HG03060 (cell line): ENCODE measurements around the gene EHD3.

ENCODE experiments used
- ATAC-seq: cut with Tn5 transposase; IDR thresholded peaks from one replicate; pipeline ENCODE4 v1.9.1; 2021; ENCODE audit warnings: low read depth, moderate number of reproducible peaks; ENCODE audit not compliant: unreplicated experiment

EHD3 gene

DNA sequence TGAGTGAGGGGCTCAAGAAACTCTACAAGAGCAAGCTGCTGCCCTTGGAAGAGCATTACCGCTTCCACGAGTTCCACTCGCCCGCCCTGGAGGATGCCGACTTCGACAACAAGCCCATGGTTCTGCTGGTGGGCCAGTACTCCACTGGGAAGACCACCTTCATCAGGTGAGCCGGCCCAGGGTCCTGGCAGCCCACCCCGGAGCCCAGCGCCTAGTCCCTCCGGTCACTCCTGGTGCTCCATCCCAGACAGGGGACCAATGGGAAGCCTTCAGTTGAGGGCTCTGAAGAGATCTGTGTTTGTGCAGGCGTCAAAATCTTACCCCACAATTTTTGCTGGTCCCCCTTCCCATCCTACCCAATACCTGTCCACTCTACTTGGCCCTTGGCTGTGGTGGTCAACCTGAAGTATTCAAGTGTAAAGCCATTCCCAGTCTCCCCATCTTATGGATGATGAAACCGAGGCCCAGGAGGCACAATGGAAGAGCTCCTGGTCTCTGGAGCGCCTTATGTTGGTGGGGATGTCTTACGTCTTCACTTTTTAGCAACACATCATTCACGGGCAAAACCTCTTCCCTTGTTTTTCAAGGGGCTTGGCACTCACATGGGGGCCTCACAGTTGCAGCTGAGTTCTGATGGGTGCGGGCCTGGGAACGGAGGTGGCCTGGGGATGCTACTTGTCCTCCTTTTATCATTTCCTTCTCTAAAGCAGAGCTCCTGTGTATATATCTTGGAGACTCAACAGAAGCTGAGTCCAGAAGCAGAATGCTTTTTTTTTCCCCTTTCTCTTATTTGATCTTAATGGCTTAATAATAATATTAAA is 941 bp downstream of the EHD3 start:
- no peak for ATAC-seq

GRCh38 chr2:31235504-31235902 is 1.6 kb downstream of the EHD3 start:
- ATAC-seq, result no peak

DNA sequence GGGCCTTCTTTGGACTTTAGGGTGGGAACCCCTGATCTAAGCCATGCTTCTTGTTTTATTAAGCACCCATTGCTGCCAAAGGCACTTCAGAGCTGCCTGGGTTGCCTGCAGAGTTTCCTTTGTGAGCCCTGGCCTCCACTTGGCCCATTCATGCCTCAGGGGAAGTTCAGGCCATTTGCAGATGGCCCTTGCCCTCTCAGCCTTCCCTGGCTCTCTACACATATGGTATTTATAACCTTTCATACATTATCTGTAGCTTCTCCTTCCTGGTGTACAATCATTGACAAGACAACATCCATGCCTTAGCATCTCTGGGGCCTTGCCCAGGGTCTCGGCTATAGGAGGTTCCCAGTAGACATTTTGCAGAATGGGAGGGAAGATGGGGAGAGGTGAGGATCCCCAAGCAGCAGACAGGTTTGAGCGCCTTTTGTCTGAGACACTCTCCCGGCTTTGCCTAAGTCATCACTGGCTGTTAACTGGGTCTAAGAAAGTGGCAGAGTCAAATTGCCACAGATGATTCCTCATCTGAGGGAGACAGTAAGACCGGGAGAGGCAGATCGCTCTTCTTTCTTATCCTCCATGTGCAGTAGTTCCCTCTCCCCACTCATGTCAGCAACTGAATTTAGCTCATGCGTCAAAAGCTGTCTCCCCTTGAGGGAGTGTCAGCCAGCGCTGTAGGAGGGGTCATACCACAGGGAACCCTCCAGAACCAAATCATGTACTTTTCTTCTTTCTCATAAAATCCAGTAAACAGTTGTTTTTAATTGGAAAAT is 2.7 kb downstream of the EHD3 start:
- no peak for ATAC-seq

DNA sequence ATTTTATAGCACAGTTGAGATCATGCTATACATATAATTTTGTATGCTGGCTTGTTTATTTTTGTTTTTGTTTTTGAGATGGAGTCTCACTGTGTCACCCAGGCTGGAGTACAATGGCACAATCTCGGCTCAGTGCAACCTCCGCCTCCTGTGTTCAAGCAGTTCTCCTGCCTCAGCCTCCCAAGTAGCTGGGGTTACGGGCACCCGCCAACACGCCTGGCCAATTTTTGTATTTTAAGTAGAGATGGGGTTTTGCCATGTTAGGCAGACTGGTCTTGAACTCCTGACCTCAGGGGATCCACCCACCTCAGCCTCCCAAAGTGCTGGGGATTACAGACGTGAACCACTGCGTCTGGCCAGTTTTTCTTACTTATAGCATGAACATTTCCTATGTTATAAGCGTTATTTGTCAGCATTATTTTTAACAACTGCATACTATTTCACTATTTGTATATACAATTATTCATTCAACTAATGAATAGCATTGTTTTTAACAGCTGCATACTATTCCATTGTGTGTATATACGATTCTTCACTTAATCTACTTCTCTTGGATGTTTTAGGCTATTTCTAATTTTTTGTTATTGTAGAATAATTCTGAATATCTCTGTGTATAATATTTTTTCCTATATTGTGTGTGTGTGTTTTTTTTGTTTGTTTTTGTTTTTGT is 3.5 kb downstream of the EHD3 start:
- ATAC-seq, result no peak

GRCh38 chr2:31238126-31238905 is 4.4 kb downstream of the EHD3 start:
- no peak for ATAC-seq

DNA sequence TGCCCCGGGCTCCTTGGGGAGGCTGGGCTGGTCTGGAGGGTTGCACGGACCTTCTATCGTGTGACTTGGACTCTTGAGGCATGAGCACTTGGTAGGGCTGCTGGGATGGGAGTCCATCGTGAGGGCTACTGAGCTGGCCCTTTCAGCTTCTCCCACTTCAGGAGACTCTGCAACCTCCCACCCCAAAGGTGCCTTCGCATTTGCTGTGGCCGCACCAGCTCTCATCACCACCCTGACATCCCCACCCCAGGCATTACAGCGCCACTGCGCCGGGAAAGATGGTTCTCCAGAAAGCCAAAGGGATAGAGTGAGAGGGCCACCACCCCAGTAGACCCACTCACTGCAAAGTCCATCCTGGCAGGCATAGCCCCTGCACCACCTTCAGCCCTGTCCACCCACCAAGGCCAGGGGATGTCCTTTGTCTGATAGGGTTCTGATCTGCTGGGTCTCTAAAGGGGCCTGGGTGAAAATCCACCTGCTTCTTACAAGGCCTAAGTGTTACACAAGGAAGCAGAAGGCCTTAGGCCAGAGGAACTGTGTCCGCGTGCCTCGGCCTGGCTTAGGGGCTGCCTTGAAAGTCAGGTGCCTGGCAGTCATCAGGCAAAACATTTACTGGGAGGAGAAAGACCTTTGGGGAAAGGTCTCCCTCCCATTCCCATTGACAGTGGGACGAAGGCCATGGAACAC is 5.1 kb downstream of the EHD3 start:
- ATAC-seq, result no peak

- no peak for ATAC-seq
Observed at GRCh38 chr2:31239593-31240177, 5.7 kb downstream of the EHD3 start.

DNA sequence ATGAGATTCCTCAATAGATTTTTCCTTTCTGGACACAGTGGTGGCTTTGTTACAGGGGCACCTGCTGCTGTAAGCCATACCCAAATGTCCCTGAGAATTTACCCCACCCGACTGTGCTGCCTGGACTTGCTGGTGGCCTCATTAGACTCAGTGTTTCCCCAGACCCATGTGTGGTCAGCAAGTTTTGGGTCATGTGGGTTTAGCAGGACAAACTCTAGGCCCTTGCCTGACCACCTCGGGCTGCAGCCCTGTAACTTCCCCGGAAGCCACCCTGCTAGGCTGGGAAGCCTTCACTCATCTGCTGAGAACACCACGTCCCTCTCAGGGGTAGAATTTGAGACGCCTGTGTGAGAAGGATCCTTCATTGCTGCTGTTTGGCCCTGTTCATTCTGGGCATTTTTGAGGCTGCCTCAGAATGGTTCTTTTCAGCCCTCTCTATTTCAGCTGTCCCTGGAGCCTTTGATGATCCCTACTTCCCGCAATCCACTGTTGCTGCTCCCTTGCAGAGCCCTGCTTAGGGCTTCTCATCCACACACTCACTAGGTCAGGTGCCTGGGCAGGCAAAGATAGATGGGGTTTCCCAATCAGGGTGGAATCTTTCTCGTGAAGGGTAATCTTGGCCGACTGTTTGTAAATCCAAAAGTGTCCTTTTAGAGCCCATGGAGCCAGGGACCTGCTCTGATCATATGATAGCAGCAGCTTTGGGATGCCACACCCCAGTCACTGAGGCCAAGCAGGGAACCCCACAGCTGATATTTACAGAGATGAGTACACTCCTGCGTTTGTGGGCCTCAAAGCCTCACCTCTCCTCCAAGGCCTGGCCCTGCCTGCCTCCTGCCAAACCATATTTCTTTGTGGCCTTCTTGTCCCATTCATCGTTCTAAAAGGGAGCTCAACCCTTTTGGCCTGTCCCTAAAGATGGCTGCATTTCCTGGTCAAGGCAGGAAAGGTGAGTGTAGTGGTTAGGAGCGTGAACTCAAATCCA is 6.7 kb downstream of the EHD3 start:
- no peak for ATAC-seq

GRCh38 chr2:31241625-31242270 is 7.8 kb downstream of the EHD3 start:
- ATAC-seq, result no peak

GRCh38 chr2:31243053-31243452 is 9.1 kb downstream of the EHD3 start:
- no peak for ATAC-seq

DNA sequence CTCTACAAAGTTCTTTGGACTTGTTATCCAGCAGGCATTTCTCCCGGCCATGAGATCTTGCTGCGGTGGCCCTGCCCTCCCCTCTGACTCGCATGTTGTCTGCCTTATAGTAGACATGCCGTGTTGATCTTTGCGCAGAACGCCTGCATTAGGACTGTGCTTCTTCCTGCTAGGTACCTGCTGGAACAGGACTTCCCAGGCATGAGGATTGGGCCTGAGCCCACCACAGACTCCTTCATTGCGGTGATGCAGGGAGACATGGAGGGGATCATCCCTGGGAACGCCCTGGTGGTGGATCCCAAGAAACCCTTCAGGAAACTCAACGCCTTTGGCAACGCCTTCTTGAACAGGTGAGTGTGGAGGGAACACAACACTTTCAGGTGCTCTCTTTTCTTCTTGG is 10.1 kb downstream of the EHD3 start:
- ATAC-seq, result no peak

GRCh38 chr2:31246184-31246852 is 12.4 kb downstream of the EHD3 start:
- ATAC-seq, result no peak

- ATAC-seq, result no peak
Observed at GRCh38 chr2:31247711-31248110, 13.8 kb downstream of the EHD3 start.

DNA sequence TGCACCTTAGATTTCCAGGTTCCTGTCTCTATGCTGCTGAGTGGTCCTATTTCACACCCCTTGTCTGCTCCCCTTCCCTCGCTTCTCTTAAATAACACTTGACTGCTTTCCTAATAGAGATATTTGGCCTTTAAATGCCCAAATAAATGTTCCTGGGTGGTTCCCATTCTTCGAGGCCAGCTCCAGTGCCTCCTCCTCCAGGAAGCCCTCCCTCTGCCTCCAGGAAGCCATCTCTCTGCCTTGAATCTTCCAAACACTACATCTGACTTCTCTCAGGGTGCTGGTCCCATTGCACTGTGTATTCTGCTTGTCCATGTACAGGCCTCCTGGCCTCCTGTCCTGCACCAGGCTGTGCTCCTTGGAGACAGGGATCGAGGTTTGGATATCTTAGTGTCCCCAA is 14.2 kb downstream of the EHD3 start:
- ATAC-seq, result no peak

- no peak for ATAC-seq
Observed at GRCh38 chr2:31249009-31249690, 15.2 kb downstream of the EHD3 start.

DNA sequence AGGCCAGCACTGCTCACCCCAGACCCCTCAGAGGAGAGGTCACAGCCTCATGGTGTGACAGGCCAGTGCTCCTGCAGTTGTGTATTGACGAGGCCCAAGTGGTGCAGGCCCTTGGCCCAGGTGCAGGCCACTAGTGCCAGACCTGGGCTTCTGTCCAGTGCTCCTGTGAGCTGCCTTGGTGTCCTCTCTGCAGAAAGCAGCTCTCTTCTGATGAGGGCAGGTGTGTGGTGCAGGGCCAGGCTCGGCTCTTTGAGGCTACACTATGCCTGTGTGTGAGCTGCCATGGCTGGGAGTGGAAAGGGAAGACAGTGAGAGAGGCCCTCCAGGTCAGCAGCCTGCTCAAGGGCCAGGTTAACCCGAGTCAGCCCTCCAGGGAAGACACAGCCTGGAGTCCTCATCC is 17.1 kb downstream of the EHD3 start:
- no peak for ATAC-seq

DNA sequence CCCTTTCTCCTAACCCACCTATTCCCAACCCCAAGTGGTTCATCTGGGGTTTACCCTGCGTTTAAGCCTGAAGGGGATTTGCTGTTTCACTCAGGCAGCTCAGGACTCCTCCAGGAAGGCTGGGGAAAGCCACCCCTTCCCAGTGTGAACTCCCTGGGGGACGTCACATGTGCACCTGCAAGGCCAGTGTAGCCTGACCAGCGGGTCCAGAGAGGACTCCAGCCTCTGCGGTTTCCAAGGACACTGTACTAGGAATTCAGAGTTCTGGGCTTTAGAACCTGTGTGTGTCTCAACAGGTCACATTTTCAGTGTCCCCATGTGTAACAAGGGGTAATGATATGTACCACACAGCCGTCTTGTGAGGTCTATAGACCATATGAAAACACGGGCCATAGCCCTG is 17.9 kb downstream of the EHD3 start:
- no peak for ATAC-seq
